Muscle of back (tissue), 11 donors: ENCODE results near the gene ST6GAL1. TPM values are rescaled to one million over a fixed set of nuclear protein-coding genes. Genes with fewer than 3 reads are reported as not detected.

Experiments
- DNase-seq, 3 donors: peaks; one replicate each; pipeline versions ENCODE4 v3.0.0 to v3.0.0-alpha.2; 2013
- polyA plus RNA-seq, 10 donors: library from polyadenylated mRNA; unstranded; fragments of 120-200 nt; gene quantifications; one replicate each; pipeline ENCODE4 v1.2.1, GENCODE V29; 2013; ENCODE audit not compliant: insufficient read length in 10 of 10

The ST6GAL1 gene
- polyA plus RNA-seq, 10 donors: 10.3 to 18.7 (median 14.4) TPM

DNA sequence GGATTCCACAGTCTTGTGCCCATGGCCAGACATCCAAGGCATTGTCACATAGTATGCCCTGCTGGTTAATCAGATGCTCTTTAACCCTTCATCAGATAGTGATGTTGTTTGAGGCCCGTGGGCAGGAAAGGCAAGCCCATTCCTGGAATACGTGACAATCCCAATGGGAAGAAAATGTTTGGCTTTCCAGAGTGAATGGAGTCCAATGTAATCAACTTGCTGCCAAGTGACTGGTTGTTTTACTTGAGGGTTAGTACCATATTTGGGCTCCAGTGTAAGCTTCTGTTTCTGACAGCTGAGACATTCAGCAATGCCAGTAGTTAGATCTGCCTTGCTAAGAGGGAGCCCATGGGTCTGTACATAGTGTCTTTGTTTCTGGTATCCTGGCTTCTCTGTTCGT is 177.7 kb downstream of the ST6GAL1 start:
- no peak for DNase-seq

DNA sequence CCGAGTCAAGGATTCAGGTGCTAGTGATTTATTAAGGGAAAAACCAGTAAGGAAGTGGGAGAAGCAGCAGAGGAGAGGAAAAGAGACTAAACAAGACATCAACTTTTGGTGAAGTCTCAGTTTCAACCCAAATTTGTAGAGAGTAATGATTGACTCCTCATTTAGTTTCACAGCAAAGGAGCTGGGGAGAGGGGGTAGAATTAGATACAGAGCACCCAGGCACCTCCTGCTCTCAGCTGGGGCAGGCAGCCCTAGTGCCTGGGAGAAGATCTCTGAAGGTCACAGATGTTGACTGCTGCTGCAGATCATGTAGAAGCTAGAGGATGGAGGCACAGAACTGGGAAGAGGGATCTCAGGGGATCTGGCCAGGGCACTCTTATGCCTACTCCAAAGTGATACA is 179.8 kb downstream of the ST6GAL1 start:
- DNase-seq: no peak

GRCh38 chr3:187112934-187113793 is 182.8 kb downstream of the ST6GAL1 start:
- peak in 1 of 3 donors; percentile 33 for DNase-seq

- DNase-seq: no peak
Measured at GRCh38 chr3:187114511-187114910, 184.2 kb downstream of the ST6GAL1 start.

DNA sequence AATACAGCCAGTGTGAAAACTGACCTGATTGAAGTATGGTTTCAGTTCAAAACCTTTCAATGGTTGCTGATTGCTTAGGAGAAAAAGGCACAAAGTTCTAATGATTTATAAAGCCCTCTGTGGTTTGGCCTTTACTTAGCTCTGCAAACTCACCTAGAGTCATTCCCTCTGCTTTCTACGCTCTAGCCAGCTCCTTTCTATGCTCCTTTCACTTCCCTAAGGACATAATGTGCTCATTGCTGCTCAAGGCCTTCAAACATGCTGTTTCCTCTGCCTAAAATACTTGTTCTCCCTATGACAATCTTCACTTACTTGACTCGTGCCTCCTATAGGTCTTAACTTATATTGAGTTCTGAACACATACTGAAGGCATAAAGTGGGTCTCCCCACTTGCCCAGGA is 190.0 kb downstream of the ST6GAL1 start:
- no peak for DNase-seq

DNA sequence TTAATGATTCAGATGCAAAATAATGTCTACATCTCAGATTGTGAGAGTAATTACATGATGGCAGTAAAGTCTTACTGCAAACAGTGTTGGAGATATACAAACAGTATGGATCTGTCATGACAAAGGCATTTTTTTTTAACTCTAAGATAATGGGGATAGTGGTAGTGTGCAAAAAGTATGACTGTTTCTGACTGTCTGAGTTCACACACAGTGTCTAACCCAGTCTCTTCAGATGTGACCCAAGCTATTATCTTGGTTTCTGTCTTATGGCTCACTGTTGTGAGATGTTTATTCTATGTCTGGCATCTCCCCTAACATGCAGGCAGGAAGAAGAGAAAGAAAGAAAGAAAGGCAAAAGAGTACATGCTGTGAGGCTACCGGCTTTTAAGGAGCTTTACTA is 191.9 kb downstream of the ST6GAL1 start:
- DNase-seq: no peak

DNA sequence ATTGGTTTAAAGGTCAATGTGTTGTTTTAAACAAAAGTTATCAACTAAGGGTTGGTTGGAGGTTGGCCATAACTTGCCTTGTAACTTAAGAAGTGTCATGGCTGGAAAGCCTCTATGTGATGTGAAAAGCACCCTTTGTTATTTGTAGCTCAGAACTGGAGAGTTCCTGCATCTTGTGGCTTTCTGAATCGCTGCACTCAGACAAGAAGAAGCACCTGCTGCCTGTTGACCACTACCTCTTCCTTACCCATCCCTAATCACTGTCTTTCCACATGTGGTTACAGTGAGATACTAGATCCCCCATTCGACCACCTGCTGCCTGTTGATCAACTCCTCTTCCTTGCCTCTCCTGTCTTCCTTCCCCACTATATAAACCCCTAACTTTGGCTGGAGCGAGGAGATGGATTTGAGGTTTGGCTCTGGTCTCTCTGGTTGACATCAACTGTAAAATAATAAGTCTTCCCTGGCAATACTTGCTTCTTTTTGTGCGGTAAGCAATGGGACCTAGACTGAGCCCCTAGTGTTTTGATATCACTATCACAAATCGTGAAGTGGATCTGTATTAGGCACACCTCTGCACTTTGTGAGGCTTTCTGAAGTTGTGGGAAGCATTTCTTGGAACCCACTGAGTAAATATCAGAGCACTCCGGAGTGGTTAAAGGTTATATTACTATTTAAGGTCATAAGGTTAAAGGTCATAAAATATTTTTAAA is 195.1 kb downstream of the ST6GAL1 start:
- no peak for DNase-seq

Other genes starting within 250 kb of the ST6GAL1 start
- gene KNG1, start 213.2 kb upstream of the ST6GAL1 start, polyA plus RNA-seq: under 1 TPM in 4 of 10 donors, not detected in 6; 0.07 to 0.70 (median 0.12) TPM
- gene EIF4A2, start 146.9 kb upstream of the ST6GAL1 start, polyA plus RNA-seq: 100 to 1,000 TPM; 480 to 620 (median 560) TPM
- 10 to 100 TPM; 18.6 to 37.4 (median 23.1) TPM for gene RFC4, start 124.0 kb upstream of the ST6GAL1 start, polyA plus RNA-seq
- 1 to 10 TPM in 1 of 10 donors, under 1 TPM in 3, not detected in 6; 0.03 to 2.8 (median 0.27) TPM for gene ADIPOQ, start 87.8 kb upstream of the ST6GAL1 start, polyA plus RNA-seq
- gene RPL39L, start 209.0 kb downstream of the ST6GAL1 start, polyA plus RNA-seq: 10 to 100 TPM in 4 of 10 donors, 1 to 10 TPM in 6; 6.2 to 17.3 (median 9.4) TPM